CD4-positive, alpha-beta T cell treated with Interferon alpha-2 for 1 hour (primary cell): ENCODE results near the gene NPAS3.

ENCODE experiments used
- DNase-seq, 2 donors: peaks; one replicate each; pipeline ENCODE4 v3.0.0-alpha.2; 2020 to 2022

Gene NPAS3

DNA sequence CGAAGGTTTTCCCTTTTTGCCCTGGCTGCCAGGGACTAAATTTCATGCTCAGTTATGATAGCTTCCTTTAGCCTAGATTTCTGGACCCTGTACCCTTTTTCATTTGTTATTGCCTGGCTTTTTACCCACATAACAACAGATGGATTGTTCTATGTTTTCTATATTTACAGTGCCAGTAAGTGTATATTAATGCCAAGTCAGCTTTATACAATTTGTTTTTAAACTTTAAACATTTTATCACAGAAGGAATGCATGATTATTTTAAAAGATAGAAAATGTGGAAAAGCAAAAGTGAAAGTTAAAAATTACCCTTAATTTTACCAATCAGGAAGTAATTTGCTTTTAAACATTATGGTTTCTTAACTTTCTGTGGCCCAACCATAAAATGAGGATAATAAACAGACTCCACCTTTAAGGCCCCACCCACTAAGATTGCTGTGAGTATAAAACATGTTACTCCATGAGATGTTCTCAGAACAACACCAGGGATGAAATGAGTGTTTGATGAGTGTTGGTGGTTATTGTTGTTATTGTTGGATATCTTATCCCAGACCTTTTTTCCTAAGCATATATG, 515.4 kb downstream of the NPAS3 start:
- DNase-seq = no peak

- no peak for DNase-seq
Measured at GRCh38 chr14:33454707-33455106, 516.0 kb downstream of the NPAS3 start.

GRCh38 chr14:33455654-33456345, 517.1 kb downstream of the NPAS3 start:
- no peak for DNase-seq

DNA sequence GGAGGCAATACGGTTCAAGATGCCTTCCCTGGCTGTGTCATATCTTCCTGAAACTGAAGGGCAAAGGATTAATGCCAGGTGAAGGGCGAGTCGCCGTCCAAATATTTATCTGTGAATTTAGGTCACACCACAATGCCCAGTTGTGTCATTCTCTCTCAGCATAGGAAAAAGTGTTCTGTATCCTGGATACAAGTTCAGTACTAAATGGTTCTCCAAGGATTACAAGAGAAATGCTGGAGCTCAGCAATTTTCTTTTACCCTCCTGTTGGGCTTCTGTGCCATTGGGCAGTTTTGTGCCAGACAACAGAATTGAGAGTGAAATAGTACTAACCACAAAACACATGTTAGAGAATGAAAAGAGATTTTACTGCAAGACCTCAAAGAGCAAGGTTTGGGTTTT, 518.3 kb downstream of the NPAS3 start:
- DNase-seq = no peak

DNA sequence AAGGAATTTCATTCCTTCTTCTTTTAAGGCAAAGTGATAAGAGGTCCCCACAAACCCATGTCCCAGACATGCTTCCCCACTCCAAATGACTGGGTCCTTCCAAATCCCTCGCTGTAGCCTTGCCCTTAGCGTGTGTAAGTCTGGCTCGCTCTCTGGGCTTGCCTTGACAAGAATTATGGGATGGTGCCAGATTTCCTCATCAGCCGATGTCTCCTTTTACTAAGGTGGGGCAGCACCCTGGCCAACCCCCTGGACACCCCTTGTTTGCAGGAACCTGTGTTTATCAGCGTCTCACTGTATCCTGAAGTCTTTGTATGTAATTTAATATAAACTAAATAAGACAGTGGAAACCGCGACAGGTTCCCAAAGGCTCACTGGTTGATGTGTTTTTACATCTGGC, 518.9 kb downstream of the NPAS3 start:
- no peak for DNase-seq

- no peak for DNase-seq
Measured at GRCh38 chr14:33460164-33460563, 521.5 kb downstream of the NPAS3 start.

- no peak for DNase-seq
Measured at GRCh38 chr14:33461036-33461435, 522.4 kb downstream of the NPAS3 start.

GRCh38 chr14:33463731-33464130, 525.1 kb downstream of the NPAS3 start:
- DNase-seq = no peak

- no peak for DNase-seq
Measured at GRCh38 chr14:33464254-33464962, 525.7 kb downstream of the NPAS3 start.

GRCh38 chr14:33465846-33466700, 527.4 kb downstream of the NPAS3 start:
- no peak for DNase-seq

- DNase-seq = no peak
Measured at GRCh38 chr14:33467971-33468370, 529.3 kb downstream of the NPAS3 start.

GRCh38 chr14:33469898-33470297, 531.2 kb downstream of the NPAS3 start:
- DNase-seq = no peak

DNA sequence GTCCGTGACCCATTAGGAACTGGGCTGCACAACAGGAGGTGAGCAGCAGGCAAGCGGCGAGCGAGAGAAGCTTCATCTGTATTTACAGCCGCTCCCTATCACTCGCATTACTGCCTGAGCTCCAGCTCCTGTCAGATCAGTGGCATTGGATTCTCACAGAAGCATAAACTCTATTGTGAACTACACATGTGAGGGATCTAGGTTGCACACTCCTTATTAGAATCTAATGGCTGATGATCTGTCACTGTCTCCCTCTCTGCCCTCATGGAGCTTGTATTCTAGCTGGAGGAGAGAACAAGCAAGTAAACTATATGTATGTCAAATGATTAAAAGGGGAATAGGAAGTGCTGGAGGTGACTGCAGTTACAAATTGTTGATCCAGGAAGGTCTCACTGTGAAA, 533.1 kb downstream of the NPAS3 start:
- DNase-seq = no peak

DNA sequence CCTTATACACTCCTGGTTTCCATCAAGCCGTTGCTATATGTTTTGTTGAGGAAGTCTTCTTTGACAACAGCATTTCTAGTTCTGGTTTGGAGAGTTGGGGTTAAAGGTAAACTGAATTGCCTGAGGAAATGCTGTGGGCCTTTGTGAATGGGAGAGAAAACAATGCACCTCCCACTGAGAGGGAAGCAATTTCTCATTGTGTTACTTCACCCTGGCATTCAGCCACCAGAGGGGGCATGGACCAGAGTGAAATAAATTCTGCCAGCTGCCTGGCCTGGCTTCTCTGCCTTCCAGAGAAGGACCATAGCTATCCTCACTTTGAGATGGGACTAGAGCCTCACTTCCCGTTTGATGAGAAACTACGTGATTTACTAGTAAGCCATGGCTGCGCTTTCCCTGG, 536.9 kb downstream of the NPAS3 start:
- DNase-seq = peak in 1 of 2 donors; percentile 16

GRCh38 chr14:33477797-33478196, 539.1 kb downstream of the NPAS3 start:
- DNase-seq = no peak

DNA sequence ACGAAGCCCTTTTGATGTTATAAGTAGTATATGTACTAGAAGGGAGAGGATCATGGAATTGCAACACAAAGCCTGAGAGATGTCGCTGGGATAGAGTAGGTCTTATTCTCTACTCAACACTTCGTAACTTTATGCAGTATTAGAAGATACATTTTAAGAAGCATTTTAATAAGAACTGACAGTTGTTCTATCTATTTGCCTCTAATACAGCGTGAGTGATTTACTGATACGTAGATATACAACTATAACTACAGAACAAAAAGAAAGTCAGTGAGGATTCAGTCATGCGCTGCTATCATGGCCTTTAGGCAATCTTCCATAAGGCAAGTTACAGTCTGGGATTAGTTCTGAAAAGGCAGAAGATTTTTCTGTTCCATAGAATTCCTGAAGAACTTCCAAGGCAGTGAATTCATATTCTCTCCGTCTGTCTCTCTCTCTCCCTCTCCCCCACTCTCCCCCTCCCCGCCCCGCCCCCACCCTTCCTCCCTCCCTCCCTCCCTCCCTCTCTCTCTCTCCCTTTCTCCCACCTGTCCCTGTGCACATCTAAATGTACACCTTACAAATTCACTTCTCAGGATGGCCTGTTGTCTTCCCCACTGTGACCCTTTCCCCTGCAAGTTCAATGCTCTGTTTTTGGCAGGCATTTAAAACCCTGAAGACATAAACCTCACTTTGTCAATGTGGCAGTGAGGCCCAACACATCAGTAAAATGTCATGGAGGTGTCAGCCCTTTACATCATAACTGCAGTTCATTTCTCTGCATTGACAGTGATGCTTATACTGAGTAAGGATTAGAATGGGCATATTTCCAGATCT, 541.6 kb downstream of the NPAS3 start:
- DNase-seq = no peak

GRCh38 chr14:33480887-33481184, 542.2 kb downstream of the NPAS3 start:
- no peak for DNase-seq

DNA sequence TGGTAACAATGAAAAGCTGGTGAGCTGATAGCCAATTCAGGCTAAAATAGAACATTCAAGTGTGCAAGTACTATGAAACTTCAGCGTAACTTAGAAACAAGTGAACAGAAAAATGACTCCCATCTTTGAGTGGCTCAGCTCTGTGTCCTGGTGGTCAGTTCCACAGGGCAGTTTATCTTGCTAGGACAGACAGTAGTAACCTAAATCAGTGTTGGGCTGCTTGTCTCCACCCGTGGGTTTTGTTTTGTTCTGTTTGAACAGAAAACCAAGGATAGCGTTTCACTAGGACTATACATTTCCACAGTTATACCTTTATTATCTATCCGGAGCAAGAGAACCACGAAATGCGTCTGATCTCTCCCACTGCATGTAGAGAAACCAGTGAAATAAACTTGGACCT, 544.4 kb downstream of the NPAS3 start:
- DNase-seq = no peak

DNA sequence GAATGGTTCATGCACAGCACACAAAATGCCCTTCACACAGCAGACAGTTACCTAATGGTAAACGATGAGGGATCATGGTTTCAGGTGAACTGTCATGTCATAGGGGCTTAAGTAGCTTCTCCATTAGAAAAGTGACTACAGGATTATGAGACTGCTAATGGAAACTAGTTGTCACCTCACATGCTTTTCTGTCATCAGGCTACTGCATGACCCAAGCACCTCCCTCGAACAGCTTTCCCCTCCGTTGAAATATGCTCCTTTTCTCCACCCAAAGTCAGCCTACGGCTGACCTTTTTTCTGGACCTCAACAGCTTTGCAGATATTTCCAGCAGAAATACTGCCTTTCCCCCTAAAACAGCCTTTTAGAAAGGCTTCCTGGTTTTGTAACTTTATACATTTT, 544.9 kb downstream of the NPAS3 start:
- no peak for DNase-seq

GRCh38 chr14:33484264-33484663, 545.6 kb downstream of the NPAS3 start:
- DNase-seq = no peak

DNA sequence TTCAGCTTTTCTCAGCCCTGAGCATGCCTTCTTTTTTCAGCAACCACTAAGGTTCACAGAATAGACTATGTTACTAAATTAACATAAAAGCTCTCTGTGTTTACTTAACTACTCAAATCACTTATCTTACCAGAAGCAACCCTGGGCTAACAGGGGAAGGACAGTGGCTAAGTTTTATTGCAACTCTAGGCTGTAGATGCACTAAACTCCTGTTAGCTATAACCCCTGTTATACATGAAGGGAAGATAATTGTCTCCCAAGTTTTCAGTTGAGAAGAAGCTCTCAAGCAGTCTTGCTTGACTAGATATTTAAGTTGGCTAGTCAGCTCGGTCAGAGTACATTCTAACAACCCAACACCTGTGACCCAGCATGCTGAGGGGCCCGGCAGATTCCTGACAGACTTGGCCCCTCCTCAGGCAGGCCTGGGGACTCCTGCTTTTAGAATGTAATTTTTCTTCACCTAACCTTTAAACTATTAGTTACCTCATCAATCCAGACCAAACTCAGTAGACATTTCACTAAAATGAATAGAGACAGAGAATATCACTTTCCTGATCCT, 547.7 kb downstream of the NPAS3 start:
- DNase-seq = no peak

DNA sequence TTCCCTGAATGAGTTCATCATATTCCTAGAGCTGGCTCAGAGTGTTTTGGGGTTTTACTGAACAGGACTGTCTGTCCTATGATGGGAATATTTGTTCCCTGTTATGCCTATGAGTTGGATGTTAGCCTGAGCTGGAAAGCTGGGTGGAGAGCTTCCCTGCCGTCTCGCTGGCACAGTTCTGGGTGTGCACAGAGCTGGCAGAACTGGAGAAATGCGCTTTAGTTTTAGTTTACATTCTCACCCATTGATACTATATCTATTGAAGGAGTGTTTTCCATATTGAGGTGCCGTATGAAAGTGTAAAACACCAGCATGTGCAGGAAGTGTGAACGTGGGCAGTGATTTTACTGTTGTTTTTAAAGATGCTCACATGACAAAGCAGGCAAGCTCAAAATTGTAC, 549.9 kb downstream of the NPAS3 start:
- DNase-seq = no peak
